Activated T-helper 1 cell treated with anti-CD3 and anti-CD28 coated beads, Interleukin-2, amount 50 U/mL, for 16 hours (primary cell): ENCODE measurements around the gene FARP1.
"Not testable (repeated sequence)": the region's sequence is repeated elsewhere in the genome, so short reads cannot be mapped to it uniquely, and the experiment has no call there.

ENCODE experiments used
- DNase-seq, 2 donors: peaks; one replicate each; pipeline ENCODE4 v3.0.0-alpha.2; 2020; ENCODE audit warnings: low read depth in 1 of 2, low spot score in 1 of 2

Gene FARP1

DNA sequence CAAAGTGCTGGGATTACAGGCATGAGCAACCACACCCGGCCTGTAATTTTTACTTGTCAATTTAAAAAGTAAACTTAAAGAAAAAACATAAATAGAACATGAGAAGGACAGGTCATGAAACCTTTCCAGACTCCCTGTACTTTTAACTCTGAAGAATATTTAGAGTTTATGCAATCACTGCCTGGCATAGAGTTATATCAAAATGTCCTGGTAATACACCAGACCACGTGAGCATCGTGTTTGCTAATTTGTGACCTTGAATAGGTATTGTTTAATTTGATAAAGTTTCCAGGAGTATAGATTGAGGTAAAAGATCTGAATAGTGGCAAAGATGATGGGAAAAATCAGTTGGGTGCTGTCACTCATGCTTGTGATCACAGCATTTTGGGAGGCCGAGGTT lies 115.3 kb downstream of the FARP1 start:
- DNase-seq, result no peak

DNA sequence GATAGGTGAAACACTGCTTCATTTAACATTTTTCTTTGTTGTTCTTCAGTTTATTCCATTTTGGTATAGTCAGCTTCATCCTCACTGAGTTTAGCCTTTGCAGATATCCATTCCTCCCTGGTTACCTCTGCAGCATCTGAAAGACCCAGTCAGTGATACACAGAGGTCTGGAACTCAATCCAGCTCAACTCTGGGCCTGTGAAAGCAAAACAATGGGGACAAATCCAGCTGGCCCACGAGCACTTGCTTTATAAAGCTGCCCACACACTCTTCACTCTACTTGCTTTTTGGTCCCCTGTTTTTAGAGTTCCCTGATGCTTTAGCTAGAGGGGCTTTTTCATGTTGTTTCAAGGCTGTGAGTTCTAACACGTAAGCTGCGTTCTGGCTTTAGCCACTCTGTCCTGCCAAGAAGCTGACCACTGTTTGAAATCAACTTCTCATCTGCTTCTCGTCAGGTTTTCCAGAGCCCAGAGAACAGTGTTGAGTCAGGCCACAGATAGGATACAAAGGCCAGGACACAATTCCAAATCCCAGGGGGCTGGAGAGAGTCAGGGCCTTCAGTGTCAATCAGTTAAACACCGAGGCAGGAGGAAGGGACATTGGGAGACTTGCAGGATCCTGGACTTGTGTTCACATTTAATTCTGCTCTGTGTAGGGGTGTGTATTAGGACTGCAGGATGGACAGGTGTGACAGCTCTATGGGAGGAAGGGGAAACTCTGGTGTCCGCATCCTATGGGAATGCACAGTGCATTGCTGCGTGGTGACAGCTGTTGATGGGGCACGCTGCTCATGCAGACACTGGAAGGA lies 117.7 kb downstream of the FARP1 start:
- no peak for DNase-seq

DNA sequence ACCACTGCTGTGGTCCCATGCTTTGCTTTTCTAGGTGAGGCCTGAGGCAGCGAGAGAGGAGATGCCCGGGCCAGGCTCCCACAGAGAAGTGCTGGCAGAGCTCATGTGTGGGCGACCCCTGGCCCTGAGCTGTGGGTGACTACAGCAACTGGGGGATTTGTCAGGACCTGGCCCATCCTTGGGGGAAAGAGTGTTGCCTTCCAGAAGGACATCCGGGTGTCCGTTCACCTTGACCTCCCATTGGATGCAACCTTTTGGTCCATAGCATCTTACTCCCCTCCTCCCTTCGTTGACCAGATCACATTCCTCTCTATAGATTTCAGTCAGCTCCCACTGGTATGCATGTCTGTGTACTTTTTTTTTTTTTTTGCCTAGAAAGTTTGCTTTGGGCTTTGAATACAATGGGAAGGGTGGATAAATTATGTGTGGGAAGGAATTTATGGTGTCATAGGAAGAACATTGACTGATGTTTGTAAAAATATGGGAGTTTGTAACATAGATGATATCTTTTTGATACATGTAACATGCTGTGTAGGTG lies 118.3 kb downstream of the FARP1 start:
- DNase-seq, result no peak

DNA sequence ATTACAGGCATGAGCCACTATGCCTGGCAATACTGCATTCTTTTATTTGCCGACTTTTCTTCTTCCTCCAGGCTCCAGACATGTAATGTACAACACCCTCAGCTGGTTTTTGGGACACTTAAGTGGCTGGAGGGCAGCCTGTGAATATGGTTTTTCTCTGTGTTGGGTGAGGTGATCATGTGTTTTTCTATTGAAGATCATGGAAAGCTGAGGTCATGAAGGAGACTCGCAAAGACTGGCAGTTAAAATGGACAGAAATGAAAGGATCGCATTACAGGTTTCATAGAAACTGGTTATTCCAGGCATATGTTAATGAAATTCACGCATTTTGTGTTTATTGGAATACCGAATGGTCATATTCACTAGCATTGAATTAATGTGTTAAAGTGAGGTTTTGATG lies 119.4 kb downstream of the FARP1 start:
- DNase-seq, result no peak

DNA sequence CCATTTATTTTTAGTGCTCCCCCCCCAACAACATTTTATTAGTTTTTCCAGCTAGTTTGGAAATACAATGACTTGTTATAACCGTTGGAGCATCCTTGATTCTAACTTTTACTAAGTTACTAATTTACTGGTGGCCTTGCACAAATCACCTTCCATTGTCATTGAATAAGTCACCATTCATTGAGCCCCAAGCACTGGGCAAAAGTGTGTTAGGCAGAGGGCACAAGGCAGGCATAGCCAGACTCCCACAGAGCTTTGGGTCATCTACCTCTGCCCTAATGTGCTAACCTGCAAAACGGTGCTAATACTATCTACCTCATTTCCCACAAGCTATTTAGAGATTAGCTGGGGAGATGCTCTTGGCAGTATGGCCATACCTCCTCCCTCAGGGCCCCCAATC lies 120.9 kb downstream of the FARP1 start:
- no peak for DNase-seq

DNA sequence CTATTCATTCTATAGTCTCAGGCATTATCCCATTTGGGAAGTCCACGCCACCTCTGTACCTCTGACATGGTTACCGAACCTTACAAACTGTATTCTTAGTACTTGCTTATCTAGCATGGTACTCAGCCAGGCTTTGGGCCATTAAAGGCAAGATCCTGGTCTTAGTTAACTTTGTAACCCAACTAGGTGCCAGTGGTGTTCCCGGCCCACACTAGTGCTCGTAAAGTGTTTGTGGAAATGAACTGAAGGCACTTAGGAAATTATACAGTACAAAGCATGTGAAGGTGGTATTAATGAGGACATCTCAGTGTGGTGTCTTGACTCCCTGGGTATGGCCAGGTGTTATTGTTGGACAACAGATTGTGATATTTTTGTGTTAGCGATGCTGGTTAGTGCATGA lies 122.0 kb downstream of the FARP1 start:
- no peak for DNase-seq

DNA sequence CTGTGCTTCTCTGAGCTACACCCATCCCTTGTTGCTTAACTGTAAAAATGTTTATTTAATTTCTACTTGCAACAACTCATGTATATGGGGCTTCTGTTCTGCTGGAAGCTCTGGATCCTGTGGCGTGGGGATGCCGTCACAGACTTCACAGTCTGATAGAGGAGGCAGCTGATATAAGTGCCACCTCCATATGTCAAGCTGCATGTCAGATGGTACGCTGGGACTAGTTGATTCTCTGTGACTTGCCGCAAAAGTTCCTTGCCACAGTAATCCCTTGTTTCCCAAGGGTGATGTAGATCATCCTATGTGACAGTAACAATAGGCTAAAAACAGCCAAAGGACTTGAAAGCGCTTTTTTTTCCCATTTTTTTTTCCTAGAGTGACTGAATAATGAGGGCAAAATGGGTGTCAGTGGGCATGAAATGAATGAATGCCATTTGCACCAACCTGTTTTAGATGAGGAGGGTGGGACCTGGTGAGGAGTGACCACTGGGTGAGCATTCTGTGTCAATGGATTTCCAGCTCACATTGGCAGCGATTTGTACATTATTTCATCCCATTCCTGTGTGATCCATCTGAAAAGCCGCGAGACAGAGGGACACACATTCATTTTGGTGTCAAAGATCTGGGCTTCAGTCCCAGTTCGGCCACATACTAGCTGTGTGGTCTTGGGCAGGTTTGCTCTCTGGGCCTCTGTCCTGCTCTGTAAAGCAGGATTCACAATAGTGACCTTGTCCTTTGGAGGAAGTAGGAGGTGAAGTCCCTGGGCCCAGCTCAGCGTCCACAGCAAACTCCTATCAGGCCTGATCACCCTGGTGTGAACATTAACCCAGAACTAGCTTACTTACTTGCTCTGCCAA lies 123.0 kb downstream of the FARP1 start:
- no peak for DNase-seq

DNA sequence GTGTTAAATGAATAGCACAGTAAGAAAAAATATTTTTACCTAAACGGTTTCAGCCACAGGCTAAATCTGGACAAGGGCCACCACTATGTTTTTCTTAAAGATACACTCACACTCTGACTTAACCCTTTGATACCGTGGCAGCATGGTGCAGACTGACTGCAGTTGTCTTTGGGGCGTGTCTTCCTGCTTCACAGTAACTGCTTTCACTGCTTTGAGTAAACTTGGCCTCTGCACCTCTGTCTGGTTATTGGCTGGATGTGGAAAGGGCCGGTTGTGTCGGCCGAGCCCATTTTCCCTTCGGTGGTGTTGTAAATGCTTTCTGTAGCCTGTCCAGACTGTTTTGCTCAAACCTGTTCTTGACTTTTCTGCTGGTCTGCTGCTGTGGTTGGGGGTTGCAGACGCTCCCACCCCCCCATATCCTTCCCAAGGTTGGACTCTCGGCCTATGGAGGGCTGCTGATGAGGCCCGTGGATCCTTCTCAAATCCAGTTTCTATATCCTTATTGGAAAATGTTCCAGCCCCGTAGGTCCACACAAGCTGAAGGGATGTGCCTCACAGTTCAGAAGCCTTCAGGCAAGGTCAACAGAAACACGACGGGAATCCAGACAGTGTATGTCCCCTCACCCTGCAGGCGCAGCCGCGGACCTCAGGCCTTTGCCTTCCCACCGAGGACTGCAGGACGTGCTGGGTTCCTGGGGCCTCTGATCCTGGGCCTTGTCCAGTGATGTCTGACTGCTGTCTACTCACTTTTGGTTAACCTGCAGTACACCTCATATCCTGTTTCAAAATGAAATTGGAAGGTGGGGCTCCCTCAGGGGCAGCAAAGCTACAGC lies 124.4 kb downstream of the FARP1 start:
- no peak for DNase-seq

DNA sequence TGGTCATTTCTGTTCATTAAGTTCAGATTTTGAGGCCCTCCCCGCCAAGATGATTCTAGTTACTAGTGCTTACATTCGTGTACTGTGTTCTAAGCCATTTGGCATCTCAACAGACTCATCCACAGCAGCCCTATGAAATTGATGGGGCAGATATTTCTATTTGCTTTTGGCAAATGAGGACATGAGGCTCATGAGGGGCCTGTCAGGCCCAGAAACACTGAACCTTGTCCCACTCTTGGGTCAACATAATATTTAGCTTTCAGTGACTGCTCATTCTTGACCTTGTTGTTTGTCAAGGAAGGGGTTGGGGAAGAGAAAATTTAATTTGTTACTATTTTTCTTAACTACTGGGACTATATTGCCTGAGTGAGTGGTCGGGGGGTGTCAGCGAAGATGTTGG lies 126.5 kb downstream of the FARP1 start:
- DNase-seq, result no peak

DNA sequence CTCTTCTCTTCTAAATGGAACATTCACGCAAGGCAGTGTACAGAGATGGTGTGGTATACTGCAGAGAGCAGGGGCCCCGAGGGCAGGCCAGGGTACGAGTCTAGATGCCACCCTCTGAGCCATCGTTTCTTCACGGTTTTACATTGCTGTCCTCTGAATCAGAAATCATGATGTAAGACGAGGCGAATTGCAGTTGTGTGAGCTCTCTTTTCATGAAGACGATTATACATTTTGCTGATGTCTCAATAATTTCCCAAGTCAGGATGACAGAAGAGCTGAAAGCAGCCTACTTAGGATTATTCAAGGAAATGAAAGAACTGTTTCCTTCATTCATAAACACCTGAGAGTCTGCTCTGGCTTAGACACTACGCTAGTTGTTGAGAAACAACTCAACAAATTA lies 127.9 kb downstream of the FARP1 start:
- DNase-seq, result no peak

DNA sequence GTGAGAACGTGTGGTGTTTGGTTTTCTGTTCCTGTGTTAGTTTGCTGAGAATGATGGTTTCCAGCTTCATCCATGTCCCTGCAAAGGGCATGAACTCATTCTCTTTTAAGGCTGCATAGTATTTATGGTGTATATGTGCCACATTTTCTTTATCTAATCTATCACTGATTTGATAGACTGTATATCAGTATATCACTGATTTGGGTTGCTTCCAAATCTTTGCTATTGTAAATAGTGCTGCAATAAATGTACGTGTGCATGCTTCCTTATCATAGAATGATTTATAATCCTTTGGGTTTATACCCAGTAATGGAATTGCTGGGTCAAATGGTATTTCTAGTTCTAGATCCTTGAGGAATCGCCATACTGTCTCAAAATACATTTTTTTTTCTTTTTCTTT lies 128.8 kb downstream of the FARP1 start:
- DNase-seq, result not testable (repeated sequence)

DNA sequence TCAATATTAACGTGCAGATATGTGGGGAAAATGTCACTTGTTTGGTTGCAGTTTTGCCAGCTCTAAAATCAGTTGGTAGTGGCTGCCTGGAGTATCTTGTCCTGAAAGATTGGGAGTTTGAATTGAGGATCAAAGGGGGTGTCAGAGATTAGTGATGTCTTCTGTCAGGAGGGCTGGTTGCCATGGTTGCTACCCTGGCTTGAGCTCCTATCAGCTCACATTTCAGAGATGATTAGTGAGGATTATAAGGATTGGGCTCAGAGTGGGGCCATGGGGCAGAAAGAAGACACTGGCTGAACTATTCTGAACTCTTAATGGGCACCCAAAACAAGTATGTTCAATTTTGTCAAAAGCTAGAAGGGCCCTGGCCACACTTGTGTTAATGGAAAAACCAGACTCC lies 129.7 kb downstream of the FARP1 start:
- no peak for DNase-seq

DNA sequence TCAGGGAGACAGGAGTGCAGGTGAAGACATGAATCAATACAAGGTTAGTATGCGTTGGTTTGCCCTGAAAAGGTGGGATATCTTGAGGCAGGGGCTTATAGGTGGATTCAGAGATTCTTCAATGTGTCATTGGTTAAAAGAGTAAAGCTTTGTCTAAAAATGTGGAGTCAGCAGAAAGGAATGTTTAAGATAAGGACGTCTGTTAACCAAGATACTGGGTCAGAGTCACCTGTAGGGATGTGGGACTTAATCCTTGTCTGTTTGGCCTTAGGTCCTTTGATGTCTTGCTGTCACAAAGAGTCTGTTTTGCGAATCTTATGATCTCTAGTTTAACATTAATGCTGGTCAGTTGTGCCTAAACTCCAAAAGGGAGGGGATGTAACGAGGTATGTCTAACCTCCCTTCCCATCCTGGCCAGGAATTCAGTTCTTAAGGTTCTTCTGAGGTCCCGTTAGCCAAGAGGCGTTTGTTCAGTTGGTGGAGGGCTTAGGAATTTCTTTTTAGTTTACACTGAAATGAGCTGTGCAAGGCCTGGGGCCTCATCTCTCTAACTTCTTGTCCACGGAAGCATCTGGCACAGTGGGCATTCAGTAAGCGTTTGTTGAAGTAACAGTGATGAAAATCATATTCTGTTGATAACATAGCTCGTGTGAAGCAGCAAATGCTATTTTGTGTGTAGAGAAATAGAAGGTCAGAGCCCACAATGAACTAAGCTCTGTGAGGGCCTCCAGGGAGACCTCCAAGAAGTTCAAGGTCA lies 130.4 kb downstream of the FARP1 start:
- no peak for DNase-seq

DNA sequence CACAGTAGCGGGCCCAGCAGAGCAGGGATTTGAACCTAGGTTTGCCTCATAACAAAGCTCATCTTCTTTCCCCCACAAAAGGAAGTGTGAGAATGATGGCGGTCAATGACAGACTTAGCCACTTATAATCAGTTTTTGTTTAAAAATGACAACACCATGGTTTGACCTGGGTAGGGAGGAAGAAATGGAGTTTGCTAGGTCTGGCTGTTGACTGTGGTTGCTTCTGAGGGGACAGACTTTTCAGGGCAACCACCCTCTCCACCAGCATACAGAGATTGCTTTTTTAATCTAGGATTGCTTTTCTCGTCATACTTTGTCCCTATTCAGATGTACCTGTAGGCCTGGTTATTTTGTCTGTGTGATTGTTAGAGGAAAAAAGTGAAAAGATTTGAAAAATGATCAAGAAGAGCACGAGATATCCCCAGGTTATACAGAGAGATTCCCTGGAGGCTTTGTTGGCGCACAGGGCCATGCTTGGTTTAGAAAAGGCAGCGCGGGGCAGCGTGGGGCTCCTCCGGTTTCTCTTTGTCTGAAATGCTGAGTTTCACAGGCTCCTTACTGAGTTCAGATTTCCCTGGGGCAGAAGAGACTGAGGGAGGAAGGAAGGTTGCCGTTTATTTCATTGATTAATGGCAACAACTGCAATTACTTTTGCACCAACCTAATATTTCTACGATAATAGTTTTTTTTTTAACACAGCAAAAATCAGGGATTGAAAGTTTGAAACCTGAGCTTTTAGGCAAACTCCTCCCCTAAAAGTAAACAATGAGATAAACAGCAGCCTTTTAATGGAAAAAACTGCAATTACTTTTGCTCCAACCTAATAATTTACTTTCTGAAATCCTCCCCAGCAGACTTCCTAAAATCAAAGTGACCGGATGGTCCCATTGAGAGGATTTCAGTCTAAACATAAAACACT lies 131.2 kb downstream of the FARP1 start:
- no peak for DNase-seq

DNA sequence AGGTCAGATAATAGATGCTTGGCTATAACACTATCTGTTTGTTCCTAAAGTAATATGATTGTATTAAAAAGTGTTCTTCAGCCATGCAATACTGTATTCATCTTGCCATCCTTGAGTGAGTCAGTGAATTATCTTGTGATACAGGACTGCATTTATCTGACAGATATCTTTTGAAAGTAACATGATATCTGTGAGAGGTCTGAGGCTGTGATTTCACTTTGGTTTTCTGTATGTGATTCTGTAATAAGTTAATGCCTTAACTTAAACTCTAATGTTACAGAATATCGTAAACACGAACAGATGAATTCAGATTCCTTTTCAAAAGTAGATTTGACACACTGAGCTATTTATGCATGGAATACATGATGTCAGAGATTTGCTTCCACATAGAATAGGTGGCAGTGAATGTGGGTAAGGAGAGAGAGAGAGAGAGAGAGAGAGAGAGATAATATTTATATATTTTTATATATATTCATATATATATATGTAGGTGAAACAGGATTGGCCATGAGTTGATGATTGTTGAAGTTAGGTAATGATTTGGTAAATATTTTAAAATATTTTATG lies 132.1 kb downstream of the FARP1 start:
- no peak for DNase-seq

DNA sequence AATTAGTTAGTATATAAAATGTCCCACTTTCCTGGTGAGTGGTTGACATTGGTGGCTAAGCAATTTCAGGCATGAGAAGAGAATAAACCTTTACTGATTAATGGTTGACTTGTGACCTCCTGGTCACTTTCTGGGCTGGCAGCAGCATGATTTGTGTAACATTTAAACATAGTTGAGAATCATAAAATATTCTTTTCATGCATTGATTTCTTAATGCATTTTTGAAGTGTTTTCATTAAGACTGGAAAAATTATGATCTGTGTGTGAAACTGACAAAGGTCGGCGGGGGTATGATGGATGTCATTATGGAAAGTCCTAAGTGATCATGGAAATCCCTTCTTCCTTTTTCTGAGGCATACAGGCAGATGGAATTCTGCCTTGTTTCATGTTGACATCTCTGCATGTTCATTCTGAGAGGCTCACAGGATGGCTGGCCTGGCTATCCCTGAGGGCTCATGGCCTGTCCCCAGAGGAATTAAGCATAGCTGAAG lies 132.8 kb downstream of the FARP1 start:
- no peak for DNase-seq

DNA sequence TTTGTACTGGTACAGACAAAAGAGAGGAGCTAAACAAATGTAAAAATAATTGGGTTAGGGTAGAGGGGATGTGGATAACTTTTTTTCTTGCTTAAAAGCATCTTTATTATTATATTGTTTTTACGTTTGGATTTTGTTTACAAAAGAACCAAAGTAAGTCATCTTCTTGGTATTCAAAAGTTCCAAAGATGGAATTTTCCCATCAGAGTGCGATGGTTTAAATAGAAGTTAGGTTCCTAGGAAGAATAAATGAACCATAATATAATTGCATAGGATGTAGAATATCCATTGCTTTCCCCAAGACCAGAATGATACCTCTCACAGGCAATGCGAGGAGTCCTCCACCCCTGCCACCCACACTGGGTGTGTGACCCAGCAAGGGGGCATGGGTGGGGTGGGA lies 133.6 kb downstream of the FARP1 start:
- DNase-seq, result no peak

DNA sequence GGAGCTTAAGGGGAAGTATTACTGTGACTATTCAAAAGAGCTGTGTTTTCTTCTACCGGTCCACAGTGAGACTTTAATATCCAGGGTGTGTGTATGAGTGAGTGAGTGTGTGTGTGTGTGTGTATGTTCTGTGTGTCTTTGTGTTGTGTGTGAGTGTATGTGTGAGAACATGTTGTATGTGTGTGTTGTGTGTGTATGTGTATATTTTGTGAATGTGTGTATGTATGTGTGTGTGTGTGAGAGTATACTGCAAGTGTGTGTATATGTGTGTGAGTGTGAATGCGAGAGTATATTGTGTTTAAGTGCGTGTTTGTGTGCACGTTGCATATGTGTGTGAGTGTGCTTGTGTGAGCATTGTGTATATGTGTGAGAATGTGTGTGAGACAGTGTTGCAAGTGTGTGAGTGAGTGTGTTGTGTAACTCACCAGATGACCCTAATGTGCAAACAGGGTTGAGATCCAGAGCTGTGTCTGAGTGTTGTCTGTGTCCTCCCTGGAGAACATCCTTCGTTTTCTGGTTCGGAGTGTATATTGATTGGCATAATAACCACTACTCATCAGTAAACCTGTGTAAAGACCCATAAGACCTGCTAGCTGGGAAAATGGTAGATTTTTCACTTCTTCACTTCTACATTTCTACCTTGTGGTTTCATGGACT lies 135.3 kb downstream of the FARP1 start:
- no peak for DNase-seq
